DND-41 (cell line): ENCODE data around the gene TMEM150C.

Source experiments
- ATAC-seq: fragments of 200-7000 bp; cut with Tn5 transposase; 3 replicates; pipeline ENCODE4 v1.9.1; 2021; ENCODE audit warnings: low read depth; ENCODE audit not compliant: insufficient read depth
- DNase-seq: peaks from one replicate; pipeline ENCODE4 v3.0.0-alpha.2; 2020
- H2AFZ ChIP-seq: 2 replicates; pipeline ENCODE4 v1.6.0; 2012; ENCODE audit warnings: low read depth, low read length
- H3K27ac ChIP-seq: 2 replicates; pipeline ENCODE4 v1.5.1; 2012; ENCODE audit warnings: low read length, inconsistent platforms
- H3K27me3 ChIP-seq: fragments of 200-600 bp; sonication (generic); 2 replicates; pipeline ENCODE4 v1.6.0; 2012; ENCODE audit warnings: low read length, mild to moderate bottlenecking, inconsistent platforms; ENCODE audit not compliant: insufficient read depth, poor library complexity
- H3K36me3 ChIP-seq: 2 replicates; pipeline ENCODE4 v1.5.1; 2012; ENCODE audit warnings: low read length, inconsistent platforms; ENCODE audit not compliant: insufficient read depth
- H3K4me1 ChIP-seq: 2 replicates; pipeline ENCODE4 v1.5.1; 2012; ENCODE audit warnings: mild to moderate bottlenecking, low read length; ENCODE audit not compliant: insufficient read depth
- H3K4me2 ChIP-seq: 2 replicates; pipeline ENCODE4 v1.6.0; 2012; ENCODE audit warnings: mild to moderate bottlenecking, moderate library complexity, low read length, inconsistent platforms; ENCODE audit not compliant: insufficient read depth
- H3K4me3 ChIP-seq, 2 experiments: fragments of 200-600 bp in 1 of 2; shearing (Covaris generic) in 1 of 2; 2 replicates each; pipeline ENCODE4 v1.5.1; 2012 to 2016; ENCODE audit warnings: inconsistent platforms in 2 of 2, low read length in 2 of 2, mild to moderate bottlenecking in 2 of 2, low read depth in 1 of 2, moderate library complexity in 1 of 2
- H3K79me2 ChIP-seq: 2 replicates; pipeline ENCODE4 v1.6.0; 2012; ENCODE audit warnings: low read length, inconsistent platforms; ENCODE audit not compliant: insufficient read depth
- H3K9ac ChIP-seq: 2 replicates; pipeline ENCODE4 v1.6.0; 2012; ENCODE audit warnings: low read depth, mild to moderate bottlenecking, inconsistent platforms, low read length, moderate library complexity
- H3K9me3 ChIP-seq: 2 replicates; pipeline ENCODE4 v1.5.1; 2012; ENCODE audit warnings: low read length, moderate library complexity, mild to moderate bottlenecking, inconsistent platforms; ENCODE audit not compliant: insufficient read depth, severe bottlenecking
- H4K20me1 ChIP-seq: 2 replicates; pipeline ENCODE4 v1.6.0; 2012; ENCODE audit warnings: low read length; ENCODE audit not compliant: insufficient read depth
- CTCF ChIP-seq: IDR thresholded peaks from 2 replicates; pipeline ENCODE4 v1.5.1; 2012; ENCODE audit warnings: borderline replicate concordance, low read length, moderate library complexity, mild to moderate bottlenecking; ENCODE audit not compliant: poor library complexity, severe bottlenecking; ENCODE audit errors: extremely low read depth
- EZH2 ChIP-seq: IDR thresholded peaks from 3 replicates; pipeline ENCODE4 v1.6.1; 2012; ENCODE audit warnings: borderline replicate concordance, low read depth, mild to moderate bottlenecking, moderate library complexity, low read length, inconsistent platforms; ENCODE audit not compliant: severe bottlenecking

TMEM150C gene

GRCh38 chr4:82500435-82501153 lies 61.2 kb downstream of the TMEM150C start:
- Histone ChIP-seq H2AFZ (no peak overlapping the region), H3K27ac (no peak overlapping the region)
- no peak for ATAC-seq

GRCh38 chr4:82499738-82500434 lies 61.9 kb downstream of the TMEM150C start:
- H3K4me2 ChIP-seq: no peak overlapping the region
- no peak overlapping the region for H3K9ac ChIP-seq
- H4K20me1 ChIP-seq: no peaks in the 10 kb centered on the region
- TF ChIP-seq CTCF (no peak), EZH2 (no peak)
- DNase-seq: no peak
- no peak overlapping the region for H3K4me3 ChIP-seq
- H3K4me1 ChIP-seq: no peaks in the 10 kb centered on the region
- H3K79me2 ChIP-seq: no peaks in the 10 kb centered on the region
- no peak for ATAC-seq
- H3K27me3 ChIP-seq: no peaks in the 10 kb centered on the region
- H3K27ac ChIP-seq: no peak overlapping the region
- H2AFZ ChIP-seq: no peak overlapping the region
- H3K9me3 ChIP-seq: no peaks in the 10 kb centered on the region
- no peaks in the 10 kb centered on the region for H3K36me3 ChIP-seq

More at GRCh38 chr4:82500435-82501153, 61.2 kb downstream of the TMEM150C start:
- no peaks in the 10 kb centered on the region for H3K27me3 ChIP-seq
- H3K4me1 ChIP-seq: no peaks in the 10 kb centered on the region
- H3K79me2 ChIP-seq: no peaks in the 10 kb centered on the region
- no peaks in the 10 kb centered on the region for H3K36me3 ChIP-seq
- no peak for DNase-seq
- H3K4me3 ChIP-seq: no peak overlapping the region
- no peak overlapping the region for H3K4me2 ChIP-seq
- H3K9me3 ChIP-seq: no peaks in the 10 kb centered on the region
- no peak overlapping the region for H3K9ac ChIP-seq
- TF ChIP-seq CTCF: no peak
- TF ChIP-seq EZH2: no peak
- H4K20me1 ChIP-seq: no peaks in the 10 kb centered on the region

GRCh38 chr4:82496349-82496748 lies 65.4 kb downstream of the TMEM150C start:
- Histone ChIP-seq H3K4me3 (no peak overlapping the region), H3K9ac (no peak overlapping the region), H3K79me2 (no peaks in the 10 kb centered on the region), H3K4me1 (no peaks in the 10 kb centered on the region), H4K20me1 (no peaks in the 10 kb centered on the region), H2AFZ (no peak overlapping the region), H3K27me3 (no peaks in the 10 kb centered on the region), H3K27ac (no peak overlapping the region), H3K36me3 (no peaks in the 10 kb centered on the region), H3K9me3 (no peaks in the 10 kb centered on the region), H3K4me2 (no peak overlapping the region)
- TF ChIP-seq CTCF: no peak
- TF ChIP-seq EZH2: no peak
- DNase-seq (no peak), ATAC-seq (no peak)

GRCh38 chr4:82495666-82496065 lies 66.1 kb downstream of the TMEM150C start:
- Histone ChIP-seq H3K4me3 (no peak overlapping the region), H3K9me3 (no peaks in the 10 kb centered on the region), H3K36me3 (no peaks in the 10 kb centered on the region), H3K4me2 (no peak overlapping the region), H4K20me1 (no peaks in the 10 kb centered on the region), H3K27ac (no peak overlapping the region), H3K4me1 (no peaks in the 10 kb centered on the region), H3K9ac (no peak overlapping the region), H3K79me2 (no peaks in the 10 kb centered on the region), H3K27me3 (no peaks in the 10 kb centered on the region), H2AFZ (no peak overlapping the region)
- TF ChIP-seq CTCF: no peak
- no peak for TF ChIP-seq EZH2
- ATAC-seq (no peak), DNase-seq (no peak)
